Activated CD8-positive, alpha-beta T cell treated with anti-CD3 and anti-CD28 coated beads for 36 hours (primary cell): ENCODE data around the gene SLX4IP. TPM values are rescaled to one million over a fixed set of nuclear protein-coding genes. Genes with fewer than 3 reads are reported as not detected.

Experiments used
- ATAC-seq: fragments of 200-7000 bp; cut with Tn5 transposase; one replicate; pipeline ENCODE4 v1.10.0; 2021; ENCODE audit warnings: mild to moderate bottlenecking, moderate library complexity
- CTCF ChIA-PET: fragments of 350-600 bp; sonication (Branson Sonifier 250); formaldehyde crosslinking; loops from one replicate; lab custom pipeline; 2021; ENCODE audit warnings: antibody characterized with exemption; lab: Charles Lee
- POLR2A ChIA-PET: fragments of 350-600 bp; sonication (Branson Sonifier 250); formaldehyde crosslinking; loops from one replicate; lab custom pipeline; 2021; ENCODE audit warnings: antibody characterized with exemption; lab: Charles Lee
- DNase-seq: peaks from one replicate; pipeline ENCODE4 v3.0.0-alpha.2; 2020
- H3K27ac Mint-ChIP-seq: one replicate; pipeline ENCODE4 v1.8.0; 2021; ENCODE audit warnings: mild to moderate bottlenecking, mixed read lengths
- H3K27me3 Mint-ChIP-seq: one replicate; pipeline ENCODE4 v1.8.0; 2021; ENCODE audit warnings: mixed read lengths
- H3K36me3 Mint-ChIP-seq: one replicate; pipeline ENCODE4 v1.8.0; 2021; ENCODE audit warnings: low read depth, mixed read lengths
- H3K4me1 Mint-ChIP-seq: one replicate; pipeline ENCODE4 v1.8.0; 2021; ENCODE audit warnings: low read depth, mixed read lengths
- H3K4me3 Mint-ChIP-seq: one replicate; pipeline ENCODE4 v1.8.0; 2021; ENCODE audit warnings: mild to moderate bottlenecking, moderate library complexity, mixed read lengths
- H3K9me3 Mint-ChIP-seq: one replicate; pipeline ENCODE4 v1.8.0; 2021; ENCODE audit warnings: mixed read lengths
- intact Hi-C: fragments of 100-400 bp; cut with micrococcal nuclease; formaldehyde crosslinking; loops from one replicate; pipeline ENCODE4 v1.10.0; 2022
- total RNA-seq, 2 experiments: library from RNA; stranded (reverse); gene quantifications; one replicate each; pipeline ENCODE4 v1.2.3, GENCODE V29; 2021
- TF ChIP-seq, protein P1 (sequence below): fragments of 200-600 bp; IDR thresholded peaks from one replicate; pipeline ENCODE4 v1.8.0; 2022; ENCODE audit warnings: antibody characterized with exemption, mild to moderate bottlenecking

SLX4IP gene
- total RNA-seq, 2 experiments from 2014 or later, result 6.5 to 7.3 TPM

DNA sequence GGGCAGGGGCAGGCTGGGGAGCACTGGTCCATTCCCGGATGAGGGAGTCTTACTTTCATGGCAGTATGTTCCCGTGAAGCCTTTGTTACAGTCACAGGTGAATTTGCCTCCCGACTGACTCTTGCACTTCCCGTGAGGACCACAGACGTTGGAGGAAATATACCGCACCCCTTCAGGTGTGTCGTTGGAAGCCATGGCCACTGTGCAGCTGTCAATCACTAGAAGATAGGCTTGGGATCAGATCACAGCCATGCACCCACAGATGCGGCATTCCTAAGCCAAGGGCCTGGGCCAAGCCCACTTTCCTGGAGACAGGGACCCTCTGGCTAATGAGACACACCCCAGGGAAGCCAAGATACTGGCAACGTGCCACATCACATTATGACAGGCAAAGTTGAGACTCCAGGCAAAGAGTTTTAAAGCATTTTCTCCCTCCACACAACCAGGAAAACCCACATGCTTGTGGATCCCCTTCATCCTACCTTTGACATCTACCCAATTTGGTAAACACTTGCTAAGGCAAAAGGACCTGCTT lies 211.8 kb downstream of the SLX4IP start:
- POLR2A ChIA-PET, result no interaction called here
- H3K4me1 Mint-ChIP-seq, result no peaks in the 10 kb centered on the region
- intact Hi-C loops, result no loop called here
- H3K4me3 Mint-ChIP-seq, result no peak overlapping the region
- no peaks in the 10 kb centered on the region for H3K9me3 Mint-ChIP-seq
- no peaks in the 10 kb centered on the region for H3K36me3 Mint-ChIP-seq
- H3K27ac Mint-ChIP-seq, result no peak overlapping the region
- CTCF ChIA-PET, result no interaction called here
- ATAC-seq, result no peak
- H3K27me3 Mint-ChIP-seq, result peaks cover 3% of the 10 kb centered on the region
- TF ChIP-seq, protein P1, sequence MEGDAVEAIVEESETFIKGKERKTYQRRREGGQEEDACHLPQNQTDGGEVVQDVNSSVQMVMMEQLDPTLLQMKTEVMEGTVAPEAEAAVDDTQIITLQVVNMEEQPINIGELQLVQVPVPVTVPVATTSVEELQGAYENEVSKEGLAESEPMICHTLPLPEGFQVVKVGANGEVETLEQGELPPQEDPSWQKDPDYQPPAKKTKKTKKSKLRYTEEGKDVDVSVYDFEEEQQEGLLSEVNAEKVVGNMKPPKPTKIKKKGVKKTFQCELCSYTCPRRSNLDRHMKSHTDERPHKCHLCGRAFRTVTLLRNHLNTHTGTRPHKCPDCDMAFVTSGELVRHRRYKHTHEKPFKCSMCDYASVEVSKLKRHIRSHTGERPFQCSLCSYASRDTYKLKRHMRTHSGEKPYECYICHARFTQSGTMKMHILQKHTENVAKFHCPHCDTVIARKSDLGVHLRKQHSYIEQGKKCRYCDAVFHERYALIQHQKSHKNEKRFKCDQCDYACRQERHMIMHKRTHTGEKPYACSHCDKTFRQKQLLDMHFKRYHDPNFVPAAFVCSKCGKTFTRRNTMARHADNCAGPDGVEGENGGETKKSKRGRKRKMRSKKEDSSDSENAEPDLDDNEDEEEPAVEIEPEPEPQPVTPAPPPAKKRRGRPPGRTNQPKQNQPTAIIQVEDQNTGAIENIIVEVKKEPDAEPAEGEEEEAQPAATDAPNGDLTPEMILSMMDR, result no peak
- no peak for DNase-seq

DNA sequence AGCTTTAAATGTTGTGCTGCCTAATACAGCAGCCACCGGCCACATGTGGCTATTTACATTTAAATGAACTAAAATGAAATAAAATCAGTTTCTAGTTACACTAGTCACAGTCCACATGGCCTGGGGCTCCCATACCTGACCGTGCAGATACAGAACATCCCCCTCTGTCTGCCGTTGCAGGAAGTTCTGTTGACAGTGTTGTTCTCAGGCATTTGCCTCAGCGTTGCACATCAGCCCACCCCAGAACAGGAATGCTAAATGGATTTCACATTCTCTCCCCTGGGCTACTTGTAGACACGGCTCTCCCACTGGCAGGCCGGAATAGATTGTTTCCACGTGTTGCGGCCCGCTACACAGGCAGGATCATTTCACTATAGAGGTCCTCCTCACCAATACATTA lies 212.4 kb downstream of the SLX4IP start:
- POLR2A ChIA-PET, result no interaction called here
- TF ChIP-seq, protein P1, result no peak
- ATAC-seq, result no peak
- Mint-ChIP-seq H3K4me3 (no peak overlapping the region), H3K27me3 (peaks cover 3% of the 10 kb centered on the region), H3K36me3 (no peaks in the 10 kb centered on the region), H3K9me3 (no peaks in the 10 kb centered on the region), H3K27ac (no peak overlapping the region), H3K4me1 (no peaks in the 10 kb centered on the region)
- CTCF ChIA-PET, result no interaction called here
- intact Hi-C loops, result no loop called here
- DNase-seq, result peak; percentile 24

DNA sequence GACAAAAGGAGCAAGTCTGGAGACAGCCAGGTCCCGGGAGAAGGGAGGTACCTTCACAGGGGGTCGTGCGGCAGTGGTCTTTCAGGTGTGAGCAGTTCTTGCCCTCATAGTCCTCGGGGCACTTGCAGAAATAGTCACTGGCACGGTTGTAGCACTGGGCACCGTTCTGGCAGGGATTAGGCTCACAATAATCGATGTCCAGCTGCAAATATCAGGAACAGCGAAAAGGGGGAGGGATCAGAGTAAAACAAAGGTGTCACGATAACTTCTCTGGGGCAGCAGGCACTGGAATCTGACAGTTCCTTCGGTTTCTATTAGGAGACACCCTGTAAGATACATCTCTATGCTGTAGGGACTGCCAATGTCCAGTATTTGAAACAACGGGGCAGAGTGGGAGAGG lies 212.8 kb downstream of the SLX4IP start:
- peaks cover 4% of the 10 kb centered on the region for H3K27me3 Mint-ChIP-seq
- H3K36me3 Mint-ChIP-seq, result no peaks in the 10 kb centered on the region
- no peak overlapping the region for H3K4me3 Mint-ChIP-seq
- H3K9me3 Mint-ChIP-seq, result no peaks in the 10 kb centered on the region
- H3K27ac Mint-ChIP-seq, result no peak overlapping the region
- TF ChIP-seq, protein P1, result no peak
- intact Hi-C loops, result no loop called here
- CTCF ChIA-PET, result no interaction called here
- ATAC-seq, result no peak
- POLR2A ChIA-PET, result no interaction called here
- DNase-seq, result no peak
- H3K4me1 Mint-ChIP-seq, result no peaks in the 10 kb centered on the region

DNA sequence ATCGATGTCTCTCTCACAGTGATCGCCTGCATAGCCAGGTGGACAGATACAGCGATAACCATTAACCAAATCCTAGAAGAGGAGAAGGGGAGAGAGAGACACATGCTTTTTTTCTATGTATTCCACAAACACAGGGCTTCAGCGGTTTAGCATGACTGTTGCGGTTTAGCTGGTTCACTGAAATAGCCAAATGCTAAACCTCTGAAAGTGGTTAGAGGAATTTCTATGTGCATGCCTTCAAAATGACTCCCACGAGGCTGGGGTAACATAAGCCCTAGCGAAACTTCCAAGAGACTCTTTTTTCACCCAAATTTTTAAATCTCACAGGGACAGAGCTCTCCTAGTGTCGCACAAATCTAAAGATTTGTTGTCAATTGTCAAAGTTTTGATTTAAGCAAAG lies 213.5 kb downstream of the SLX4IP start:
- no peak overlapping the region for H3K27ac Mint-ChIP-seq
- no peaks in the 10 kb centered on the region for H3K4me1 Mint-ChIP-seq
- intact Hi-C loops, result no loop called here

DNA sequence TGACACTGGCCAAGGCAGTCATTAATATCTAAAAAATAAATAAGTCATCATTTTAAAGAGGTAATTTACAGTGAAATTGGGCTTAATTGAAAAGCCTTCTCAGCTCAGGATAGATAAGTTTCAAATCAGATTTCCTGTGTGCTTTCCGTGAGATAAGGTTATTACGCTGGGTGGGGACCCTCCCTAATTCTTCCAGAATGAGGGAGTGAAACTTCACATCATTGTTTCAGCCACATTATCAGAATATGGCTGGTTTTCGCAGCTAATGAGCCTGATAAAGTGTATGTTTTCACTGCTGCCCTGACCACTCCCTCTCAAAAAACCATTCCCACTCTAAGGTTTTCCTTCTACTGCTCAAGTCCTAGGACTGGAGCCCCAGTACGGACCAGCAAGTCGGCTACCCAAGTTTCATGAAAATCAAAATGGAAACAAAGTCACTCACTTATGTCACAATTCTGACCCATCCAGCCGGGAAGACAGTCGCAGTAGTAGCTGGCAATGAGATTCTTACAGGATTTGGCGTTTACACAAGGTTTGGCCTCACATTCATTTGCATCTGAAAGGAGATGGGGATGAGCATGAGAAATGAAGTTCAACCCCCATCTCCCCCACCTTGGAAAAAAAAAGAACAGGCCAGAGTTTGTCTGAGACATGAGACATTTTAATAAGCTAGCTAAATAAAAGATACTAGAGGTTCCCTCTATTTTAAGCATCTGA lies 214.1 kb downstream of the SLX4IP start:
- intact Hi-C loops, result no loop called here
- H3K27me3 Mint-ChIP-seq, result peaks cover 9% of the 10 kb centered on the region
- TF ChIP-seq, protein P1, result no peak
- CTCF ChIA-PET, result no interaction called here
- H3K9me3 Mint-ChIP-seq, result no peaks in the 10 kb centered on the region
- no peaks in the 10 kb centered on the region for H3K36me3 Mint-ChIP-seq
- no peak overlapping the region for H3K27ac Mint-ChIP-seq
- H3K4me1 Mint-ChIP-seq, result no peaks in the 10 kb centered on the region
- POLR2A ChIA-PET, result no interaction called here
- no peak for ATAC-seq
- H3K4me3 Mint-ChIP-seq, result no peak overlapping the region
- DNase-seq, result no peak

More for the DNA sequence above, 213.5 kb downstream of the SLX4IP start:
- no peaks in the 10 kb centered on the region for H3K9me3 Mint-ChIP-seq
- ATAC-seq (no peak), DNase-seq (no peak)
- ChIA-PET POLR2A (no interaction called here), CTCF (no interaction called here)
- H3K27me3 Mint-ChIP-seq, result peaks cover 8% of the 10 kb centered on the region
- no peak overlapping the region for H3K4me3 Mint-ChIP-seq
- TF ChIP-seq, protein P1, result no peak
- no peaks in the 10 kb centered on the region for H3K36me3 Mint-ChIP-seq
